ENCODE results near the gene DLG2.

DNA sequence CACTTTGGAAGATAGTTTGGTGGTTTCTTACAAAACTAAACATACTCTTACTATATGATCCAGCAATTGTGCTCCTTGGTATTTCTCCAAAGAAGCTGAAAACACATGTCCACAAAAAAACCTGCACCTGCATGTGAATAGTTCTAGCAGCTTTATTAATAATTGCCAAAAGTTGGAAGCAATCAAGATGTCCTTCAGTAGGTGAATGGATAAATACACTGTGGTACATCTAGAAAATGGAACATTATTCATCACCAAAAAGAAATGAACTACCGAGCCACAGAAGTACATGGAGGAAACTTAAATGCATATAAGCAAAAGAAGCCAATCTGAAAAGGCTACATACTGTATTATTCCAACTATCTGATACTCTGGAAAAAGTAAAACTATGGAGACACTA lies 1771.9 kb downstream of the DLG2 start:
- TF ChIP-seq, protein P1, sequence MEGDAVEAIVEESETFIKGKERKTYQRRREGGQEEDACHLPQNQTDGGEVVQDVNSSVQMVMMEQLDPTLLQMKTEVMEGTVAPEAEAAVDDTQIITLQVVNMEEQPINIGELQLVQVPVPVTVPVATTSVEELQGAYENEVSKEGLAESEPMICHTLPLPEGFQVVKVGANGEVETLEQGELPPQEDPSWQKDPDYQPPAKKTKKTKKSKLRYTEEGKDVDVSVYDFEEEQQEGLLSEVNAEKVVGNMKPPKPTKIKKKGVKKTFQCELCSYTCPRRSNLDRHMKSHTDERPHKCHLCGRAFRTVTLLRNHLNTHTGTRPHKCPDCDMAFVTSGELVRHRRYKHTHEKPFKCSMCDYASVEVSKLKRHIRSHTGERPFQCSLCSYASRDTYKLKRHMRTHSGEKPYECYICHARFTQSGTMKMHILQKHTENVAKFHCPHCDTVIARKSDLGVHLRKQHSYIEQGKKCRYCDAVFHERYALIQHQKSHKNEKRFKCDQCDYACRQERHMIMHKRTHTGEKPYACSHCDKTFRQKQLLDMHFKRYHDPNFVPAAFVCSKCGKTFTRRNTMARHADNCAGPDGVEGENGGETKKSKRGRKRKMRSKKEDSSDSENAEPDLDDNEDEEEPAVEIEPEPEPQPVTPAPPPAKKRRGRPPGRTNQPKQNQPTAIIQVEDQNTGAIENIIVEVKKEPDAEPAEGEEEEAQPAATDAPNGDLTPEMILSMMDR (IDR thresholded peaks at IDR 0.05): no peak
- TF ChIP-seq POLR2A (IDR thresholded peaks at IDR 0.05): no peak
- TF ChIP-seq EP300 (IDR thresholded peaks at IDR 0.05): no peak

Measured in tibial nerve (tissue), 4 donors.